ENCODE measurements around the gene PIK3C2G.
"Not testable (repeated sequence)": the region's sequence is repeated elsewhere in the genome, so short reads cannot be mapped to it uniquely, and the experiment has no call there.

GRCh38 chr12:18500160-18500574 lies 238.8 kb downstream of the PIK3C2G start:
- TF ChIP-seq, protein P1, sequence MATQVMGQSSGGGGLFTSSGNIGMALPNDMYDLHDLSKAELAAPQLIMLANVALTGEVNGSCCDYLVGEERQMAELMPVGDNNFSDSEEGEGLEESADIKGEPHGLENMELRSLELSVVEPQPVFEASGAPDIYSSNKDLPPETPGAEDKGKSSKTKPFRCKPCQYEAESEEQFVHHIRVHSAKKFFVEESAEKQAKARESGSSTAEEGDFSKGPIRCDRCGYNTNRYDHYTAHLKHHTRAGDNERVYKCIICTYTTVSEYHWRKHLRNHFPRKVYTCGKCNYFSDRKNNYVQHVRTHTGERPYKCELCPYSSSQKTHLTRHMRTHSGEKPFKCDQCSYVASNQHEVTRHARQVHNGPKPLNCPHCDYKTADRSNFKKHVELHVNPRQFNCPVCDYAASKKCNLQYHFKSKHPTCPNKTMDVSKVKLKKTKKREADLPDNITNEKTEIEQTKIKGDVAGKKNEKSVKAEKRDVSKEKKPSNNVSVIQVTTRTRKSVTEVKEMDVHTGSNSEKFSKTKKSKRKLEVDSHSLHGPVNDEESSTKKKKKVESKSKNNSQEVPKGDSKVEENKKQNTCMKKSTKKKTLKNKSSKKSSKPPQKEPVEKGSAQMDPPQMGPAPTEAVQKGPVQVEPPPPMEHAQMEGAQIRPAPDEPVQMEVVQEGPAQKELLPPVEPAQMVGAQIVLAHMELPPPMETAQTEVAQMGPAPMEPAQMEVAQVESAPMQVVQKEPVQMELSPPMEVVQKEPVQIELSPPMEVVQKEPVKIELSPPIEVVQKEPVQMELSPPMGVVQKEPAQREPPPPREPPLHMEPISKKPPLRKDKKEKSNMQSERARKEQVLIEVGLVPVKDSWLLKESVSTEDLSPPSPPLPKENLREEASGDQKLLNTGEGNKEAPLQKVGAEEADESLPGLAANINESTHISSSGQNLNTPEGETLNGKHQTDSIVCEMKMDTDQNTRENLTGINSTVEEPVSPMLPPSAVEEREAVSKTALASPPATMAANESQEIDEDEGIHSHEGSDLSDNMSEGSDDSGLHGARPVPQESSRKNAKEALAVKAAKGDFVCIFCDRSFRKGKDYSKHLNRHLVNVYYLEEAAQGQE (IDR thresholded peaks at IDR 0.05; ENCODE audit: low read depth): not testable (repeated sequence)
- TF ChIP-seq CTCF (IDR thresholded peaks at IDR 0.05 in 2 of 3, conservative IDR thresholded peaks at IDR 0.05 in 1 of 3; ENCODE audit: borderline replicate concordance in 1 of 3, insufficient read depth in 1 of 3, low read depth in 2 of 3, low read length in 2 of 3); POLR2AphosphoS5 (IDR thresholded peaks at IDR 0.05; ENCODE audit: low read depth, low read length); SP1 (IDR thresholded peaks at IDR 0.05; ENCODE audit: low read depth); POLR2A (IDR thresholded peaks at IDR 0.05; ENCODE audit: borderline replicate concordance, extremely low read depth, insufficient read depth, insufficient read length); CBX3 (IDR thresholded peaks at IDR 0.05; ENCODE audit: low read depth); MAX (IDR thresholded peaks at IDR 0.05); JUND (IDR thresholded peaks at IDR 0.05); EZH2phosphoT487 (IDR thresholded peaks at IDR 0.05; ENCODE audit: borderline replicate concordance); SRF (IDR thresholded peaks at IDR 0.05; ENCODE audit: low read depth); RAD21 (IDR thresholded peaks at IDR 0.05; ENCODE audit: low read depth); SIN3A (IDR thresholded peaks at IDR 0.05; ENCODE audit: low read depth): not testable (repeated sequence)
- TF ChIP-seq, protein P2, sequence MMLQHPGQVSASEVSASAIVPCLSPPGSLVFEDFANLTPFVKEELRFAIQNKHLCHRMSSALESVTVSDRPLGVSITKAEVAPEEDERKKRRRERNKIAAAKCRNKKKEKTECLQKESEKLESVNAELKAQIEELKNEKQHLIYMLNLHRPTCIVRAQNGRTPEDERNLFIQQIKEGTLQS (IDR thresholded peaks at IDR 0.05): not testable (repeated sequence)

Data from HCT116 (cell line).